ELR (cell line): Measurements from ENCODE around the gene NEUROG1.

Experiments used
- DNase-seq: peaks from one replicate; pipeline ENCODE4 v3.0.0-alpha.2; 2015; ENCODE audit warnings: low read depth

NEUROG1 gene

GRCh38 chr5:135493406-135494180 lies 42.2 kb downstream of the NEUROG1 start:
- DNase-seq: peak; percentile 87

- no peak for DNase-seq
Observed at GRCh38 chr5:135492319-135492626, 43.5 kb downstream of the NEUROG1 start.

GRCh38 chr5:135491552-135492318 lies 44.0 kb downstream of the NEUROG1 start:
- no peak for DNase-seq

GRCh38 chr5:135491038-135491551 lies 44.7 kb downstream of the NEUROG1 start:
- DNase-seq: no peak

GRCh38 chr5:135490245-135491037 lies 45.3 kb downstream of the NEUROG1 start:
- DNase-seq: no peak

GRCh38 chr5:135489466-135490244 lies 46.1 kb downstream of the NEUROG1 start:
- no peak for DNase-seq

GRCh38 chr5:135488727-135489465 lies 46.9 kb downstream of the NEUROG1 start:
- DNase-seq: peak; percentile 83

GRCh38 chr5:135487839-135488514 lies 47.8 kb downstream of the NEUROG1 start:
- peak; percentile 18 for DNase-seq

GRCh38 chr5:135487037-135487395 lies 48.7 kb downstream of the NEUROG1 start:
- no peak for DNase-seq

- no peak for DNase-seq
Observed at GRCh38 chr5:135486131-135487036, 49.4 kb downstream of the NEUROG1 start.

- no peak for DNase-seq
Observed at GRCh38 chr5:135484674-135485086, 51.1 kb downstream of the NEUROG1 start.
